RWPE2 (cell line): Measurements from ENCODE around the gene DCTD.

Experiments used
- ATAC-seq: fragments of 200-7000 bp; cut with Tn5 transposase; 3 replicates; pipeline ENCODE4 v1.9.1; 2021; ENCODE audit warnings: low read depth
- DNase-seq: peaks from one replicate; pipeline ENCODE4 v3.0.0-alpha.2; 2020; ENCODE audit warnings: low spot score
- H3K27ac ChIP-seq: fragments of 450-650 bp; 2 replicates; pipeline ENCODE4 v1.5.1; 2017; ENCODE audit warnings: mild to moderate bottlenecking; ENCODE audit not compliant: poor library complexity, severe bottlenecking
- H3K27me3 ChIP-seq: fragments of 250-450 bp; sonication (Bioruptor Pico); 2 replicates; pipeline ENCODE4 v1.5.1; 2021; ENCODE audit warnings: mild to moderate bottlenecking, moderate library complexity; ENCODE audit not compliant: insufficient read depth, poor library complexity, severe bottlenecking
- H3K36me3 ChIP-seq: fragments of 250-450 bp; sonication (Bioruptor Pico); 2 replicates; pipeline ENCODE4 v1.5.1; 2020; ENCODE audit warnings: low read depth, mild to moderate bottlenecking, moderate library complexity
- H3K4me1 ChIP-seq: fragments of 250-450 bp; sonication (Bioruptor Pico); 2 replicates; pipeline ENCODE4 v1.5.1; 2021; ENCODE audit warnings: mild to moderate bottlenecking, moderate library complexity; ENCODE audit not compliant: insufficient read depth, poor library complexity, severe bottlenecking
- H3K4me3 ChIP-seq: fragments of 250-450 bp; sonication (Bioruptor Pico); 2 replicates; pipeline ENCODE4 v1.5.1; 2021; ENCODE audit warnings: mild to moderate bottlenecking, moderate library complexity; ENCODE audit not compliant: severe bottlenecking
- H3K9me3 ChIP-seq: fragments of 250-450 bp; sonication (Bioruptor Pico); 2 replicates; pipeline ENCODE4 v1.5.1; 2021; ENCODE audit warnings: mild to moderate bottlenecking, moderate library complexity; ENCODE audit not compliant: severe bottlenecking
- TF ChIP-seq, protein P1 (sequence below): fragments of 450-650 bp; IDR thresholded peaks from one replicate; pipeline ENCODE4 v1.5.1; 2017; ENCODE audit warnings: mild to moderate bottlenecking, moderate library complexity; ENCODE audit not compliant: poor library complexity, severe bottlenecking

DCTD gene

DNA sequence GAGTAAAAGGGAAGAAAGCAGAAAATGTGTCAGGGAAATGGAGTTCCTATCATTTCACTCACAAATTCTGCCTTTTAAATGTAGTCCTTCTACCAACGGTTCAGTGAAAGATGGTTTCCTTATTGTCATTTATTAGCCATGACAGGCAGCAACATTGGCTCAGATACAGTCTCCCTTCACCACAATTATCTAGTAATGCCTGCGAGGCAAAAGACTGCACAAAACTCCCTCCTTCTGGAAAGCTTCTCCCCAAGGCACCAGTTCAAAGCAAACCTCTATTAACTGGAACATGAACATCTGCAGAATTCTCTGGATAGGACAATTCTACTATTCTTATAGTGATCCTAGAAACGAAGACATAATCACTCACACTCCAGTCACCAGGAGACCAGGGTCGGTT is 28.3 kb downstream of the DCTD start:
- H3K36me3 ChIP-seq, result peaks cover 75% of the 10 kb centered on the region
- H3K27ac ChIP-seq, result no peak overlapping the region
- H3K27me3 ChIP-seq, result no peaks in the 10 kb centered on the region
- ATAC-seq, result no peak
- no peak overlapping the region for H3K4me3 ChIP-seq
- DNase-seq, result no peak
- no peaks in the 10 kb centered on the region for H3K9me3 ChIP-seq
- no peaks in the 10 kb centered on the region for H3K4me1 ChIP-seq
- TF ChIP-seq, protein P1, sequence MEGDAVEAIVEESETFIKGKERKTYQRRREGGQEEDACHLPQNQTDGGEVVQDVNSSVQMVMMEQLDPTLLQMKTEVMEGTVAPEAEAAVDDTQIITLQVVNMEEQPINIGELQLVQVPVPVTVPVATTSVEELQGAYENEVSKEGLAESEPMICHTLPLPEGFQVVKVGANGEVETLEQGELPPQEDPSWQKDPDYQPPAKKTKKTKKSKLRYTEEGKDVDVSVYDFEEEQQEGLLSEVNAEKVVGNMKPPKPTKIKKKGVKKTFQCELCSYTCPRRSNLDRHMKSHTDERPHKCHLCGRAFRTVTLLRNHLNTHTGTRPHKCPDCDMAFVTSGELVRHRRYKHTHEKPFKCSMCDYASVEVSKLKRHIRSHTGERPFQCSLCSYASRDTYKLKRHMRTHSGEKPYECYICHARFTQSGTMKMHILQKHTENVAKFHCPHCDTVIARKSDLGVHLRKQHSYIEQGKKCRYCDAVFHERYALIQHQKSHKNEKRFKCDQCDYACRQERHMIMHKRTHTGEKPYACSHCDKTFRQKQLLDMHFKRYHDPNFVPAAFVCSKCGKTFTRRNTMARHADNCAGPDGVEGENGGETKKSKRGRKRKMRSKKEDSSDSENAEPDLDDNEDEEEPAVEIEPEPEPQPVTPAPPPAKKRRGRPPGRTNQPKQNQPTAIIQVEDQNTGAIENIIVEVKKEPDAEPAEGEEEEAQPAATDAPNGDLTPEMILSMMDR, result no peak

DNA sequence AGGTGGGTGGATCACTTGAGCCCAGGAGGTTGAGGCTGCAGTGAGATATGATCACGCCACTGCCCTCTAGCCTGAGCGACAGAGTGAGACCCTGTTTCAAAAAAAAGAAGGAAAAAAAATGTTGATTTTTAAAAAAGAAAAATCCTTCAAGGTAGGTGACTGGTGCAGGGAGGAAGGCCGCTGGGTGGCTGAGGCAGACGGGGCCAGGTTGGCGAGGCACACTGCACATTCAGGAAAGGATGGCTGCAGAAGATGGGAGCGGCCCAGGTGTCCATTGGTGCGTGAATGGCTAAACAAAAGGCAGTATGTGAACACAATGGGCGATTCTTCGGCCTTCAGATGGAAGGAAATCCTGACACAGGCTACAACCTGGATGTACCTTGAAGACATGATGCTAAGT is 30.4 kb downstream of the DCTD start:
- peaks cover 63% of the 10 kb centered on the region for H3K36me3 ChIP-seq
- H3K9me3 ChIP-seq, result peaks cover 2% of the 10 kb centered on the region
- no peaks in the 10 kb centered on the region for H3K4me1 ChIP-seq
- no peaks in the 10 kb centered on the region for H3K27me3 ChIP-seq
- ATAC-seq (no peak), DNase-seq (no peak)
- H3K4me3 ChIP-seq, result no peak overlapping the region
- H3K27ac ChIP-seq, result no peak overlapping the region
- TF ChIP-seq, protein P1, result no peak

DNA sequence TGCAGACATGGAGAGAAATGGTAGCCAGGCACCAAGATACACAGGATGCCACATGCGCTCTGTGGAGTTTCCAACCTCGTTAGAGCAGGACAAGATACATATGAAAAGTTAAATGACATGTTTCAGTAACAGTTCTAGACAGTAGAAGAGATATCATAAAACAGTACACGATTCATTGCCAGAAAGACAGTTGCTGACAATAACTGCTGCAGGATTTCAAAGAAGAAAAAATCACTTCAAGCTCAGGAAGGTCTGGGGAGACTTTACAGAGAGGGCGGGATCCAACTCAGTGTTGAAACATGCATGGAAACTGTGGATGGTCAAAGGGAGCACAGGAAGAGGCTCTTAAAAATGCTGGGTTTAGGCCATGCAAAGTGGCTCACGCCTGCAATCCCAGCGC is 31.0 kb downstream of the DCTD start:
- Histone ChIP-seq H3K4me3 (no peak overlapping the region), H3K4me1 (no peaks in the 10 kb centered on the region), H3K27ac (no peak overlapping the region), H3K27me3 (no peaks in the 10 kb centered on the region), H3K9me3 (peaks cover 2% of the 10 kb centered on the region), H3K36me3 (peaks cover 58% of the 10 kb centered on the region)
- ATAC-seq (no peak), DNase-seq (no peak)
- TF ChIP-seq, protein P1, result no peak

DNA sequence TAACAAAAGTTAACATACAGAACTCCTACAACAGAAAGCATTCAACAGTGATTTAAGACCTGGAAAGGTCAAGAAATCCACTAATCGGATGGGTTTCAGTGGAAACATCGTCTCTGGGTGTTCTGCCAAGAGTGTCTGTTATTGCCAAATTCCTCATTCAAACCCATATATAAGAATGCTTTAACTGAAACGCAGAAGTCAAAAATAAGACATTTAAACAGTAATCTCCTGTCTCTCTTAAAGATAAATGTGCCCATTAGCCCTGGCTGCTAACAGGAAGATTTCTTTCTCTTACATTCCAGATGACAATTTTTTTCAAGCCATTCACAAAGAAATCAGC is 31.5 kb downstream of the DCTD start:
- Histone ChIP-seq H3K27ac (no peak overlapping the region), H3K27me3 (no peaks in the 10 kb centered on the region), H3K4me3 (no peak overlapping the region), H3K36me3 (peaks cover 53% of the 10 kb centered on the region), H3K4me1 (no peaks in the 10 kb centered on the region), H3K9me3 (peaks cover 2% of the 10 kb centered on the region)
- ATAC-seq, result no peak
- no peak for DNase-seq
- TF ChIP-seq, protein P1, result no peak

DNA sequence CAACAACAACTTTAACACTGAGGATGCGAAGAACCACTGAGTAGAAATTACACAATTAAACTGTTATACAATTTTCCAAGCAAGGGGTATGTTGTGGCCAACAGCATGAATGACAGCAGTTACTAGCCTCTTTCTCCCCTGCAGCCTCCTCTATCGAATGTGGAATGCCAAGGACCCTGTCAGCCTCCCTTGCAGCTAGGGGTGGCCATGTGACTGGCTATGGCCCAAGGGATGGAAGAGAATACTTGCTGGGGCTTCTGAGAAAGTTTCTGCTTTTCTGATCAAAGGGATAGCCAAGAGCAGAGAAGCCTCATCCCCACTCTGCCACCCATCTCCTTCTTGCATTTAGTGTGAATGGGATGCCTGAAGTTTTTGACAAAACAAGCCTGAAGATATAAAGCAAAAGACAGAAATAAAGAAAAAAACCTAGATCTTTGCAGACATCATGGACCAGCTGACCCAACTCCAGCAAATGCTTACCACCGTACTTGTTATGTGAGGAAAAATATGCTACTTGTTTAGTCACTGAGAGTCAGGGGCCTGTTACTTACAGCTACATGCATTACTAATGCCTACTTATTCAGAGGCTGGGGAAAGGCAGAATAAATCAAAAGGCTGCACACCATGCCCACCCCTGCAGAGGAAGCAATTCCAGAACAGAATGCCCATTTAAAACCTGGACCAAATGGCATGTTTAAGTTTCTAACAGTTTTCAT is 32.0 kb downstream of the DCTD start:
- H3K36me3 ChIP-seq, result peaks cover 48% of the 10 kb centered on the region

More for the DNA sequence above, 32.0 kb downstream of the DCTD start:
- ATAC-seq, result no peak
- no peak for DNase-seq
- TF ChIP-seq, protein P1, result no peak
- Histone ChIP-seq H3K27ac (no peak overlapping the region), H3K4me1 (no peaks in the 10 kb centered on the region), H3K9me3 (peaks cover 2% of the 10 kb centered on the region), H3K4me3 (no peak overlapping the region), H3K27me3 (no peaks in the 10 kb centered on the region)
